HepG2 (cell line): Measurements from ENCODE around the gene NME1. TPM values are rescaled to one million over a fixed set of nuclear protein-coding genes. Genes with fewer than 3 reads are reported as not detected.

Experiments
- ATF5 ChIP-seq: sonication (generic); formaldehyde crosslinking; IDR thresholded peaks from 2 replicates; pipeline ENCODE4 v1.4.0; 2020; ENCODE audit warnings: mild to moderate bottlenecking, low read depth, missing genetic modification reagents
- CAMTA2 ChIP-seq: sonication (generic); formaldehyde crosslinking; IDR thresholded peaks from 2 replicates; pipeline ENCODE4 v1.4.0; 2020; ENCODE audit warnings: mild to moderate bottlenecking, missing genetic modification reagents, borderline replicate concordance
- ELF4 ChIP-seq: sonication (generic); formaldehyde crosslinking; IDR thresholded peaks from 2 replicates; pipeline ENCODE4 v1.5.0; 2020; ENCODE audit warnings: missing genetic modification reagents, mild to moderate bottlenecking, moderate library complexity, borderline replicate concordance
- HMG20B ChIP-seq: conservative IDR thresholded peaks from 2 replicates; pipeline ENCODE4 v1.6.1; 2016; ENCODE audit warnings: missing genetic modification reagents, missing compliant biosample characterization
- ISL2 ChIP-seq: sonication (generic); formaldehyde crosslinking; IDR thresholded peaks from 2 replicates; pipeline ENCODE4 v1.5.0; 2020; ENCODE audit warnings: missing genetic modification reagents
- KDM5A ChIP-seq: fragments of 200-600 bp; sonication (generic); IDR thresholded peaks from 2 replicates; pipeline ENCODE4 v1.7.0; 2018; ENCODE audit warnings: antibody characterized with exemption, mild to moderate bottlenecking, low read length, borderline replicate concordance
- MAFG ChIP-seq: sonication (generic); formaldehyde crosslinking; IDR thresholded peaks from 2 replicates; pipeline ENCODE4 v1.5.1; 2020; ENCODE audit warnings: mild to moderate bottlenecking, missing genetic modification reagents
- RELA ChIP-seq: sonication (generic); formaldehyde crosslinking; IDR thresholded peaks from 2 replicates; pipeline ENCODE4 v1.4.0; 2020; ENCODE audit warnings: missing genetic modification reagents
- SCMH1 ChIP-seq: sonication (generic); formaldehyde crosslinking; IDR thresholded peaks from 2 replicates; pipeline ENCODE4 v1.9.0; 2021; ENCODE audit warnings: missing genetic modification reagents, mild to moderate bottlenecking, borderline replicate concordance
- SP4 ChIP-seq: sonication (generic); formaldehyde crosslinking; IDR thresholded peaks from 2 replicates; pipeline ENCODE4 v1.8.1; 2023; ENCODE audit warnings: mild to moderate bottlenecking, missing genetic modification reagents
- UBTF ChIP-seq: sonication (generic); formaldehyde crosslinking; IDR thresholded peaks from 2 replicates; pipeline ENCODE4 v1.4.0; 2020; ENCODE audit warnings: mild to moderate bottlenecking, missing genetic modification reagents
- ZHX2 ChIP-seq, 2 experiments: sonication (generic) in 1 of 2; formaldehyde crosslinking in 1 of 2; IDR thresholded peaks; 2 replicates each; pipeline versions ENCODE4 v1.6.1 to v1.9.0; 2014 to 2022; ENCODE audit warnings: antibody characterized with exemption in 1 of 2, borderline replicate concordance in 1 of 2, inconsistent platforms in 1 of 2, low read depth in 1 of 2, missing genetic modification reagents in 1 of 2
- ZNF180 ChIP-seq: sonication (generic); formaldehyde crosslinking; IDR thresholded peaks from 2 replicates; pipeline ENCODE4 v1.4.0; 2020; ENCODE audit warnings: low read depth, missing genetic modification reagents, borderline replicate concordance
- ZNF430 ChIP-seq: sonication (generic); formaldehyde crosslinking; IDR thresholded peaks from 2 replicates; pipeline ENCODE4 v1.9.0; 2021; ENCODE audit warnings: mild to moderate bottlenecking, missing genetic modification reagents
- ZNF572 ChIP-seq: sonication (generic); formaldehyde crosslinking; IDR thresholded peaks from 2 replicates; pipeline ENCODE4 v1.5.1; 2020; ENCODE audit warnings: mild to moderate bottlenecking, missing genetic modification reagents
- ZNF749 ChIP-seq: sonication (generic); formaldehyde crosslinking; IDR thresholded peaks from 2 replicates; pipeline ENCODE4 v1.8.0; 2022; ENCODE audit warnings: mild to moderate bottlenecking, missing genetic modification reagents, moderate library complexity, borderline replicate concordance
- ZSCAN31 ChIP-seq: sonication (generic); formaldehyde crosslinking; IDR thresholded peaks from 2 replicates; pipeline ENCODE4 v1.5.0; 2020; ENCODE audit warnings: low read depth, mild to moderate bottlenecking, missing genetic modification reagents
- polyA plus RNA-seq, 8 experiments: library from polyadenylated mRNA; depleted of rRNA in 3 of 8; stranded (reverse) in 7 of 8; unstranded in 1 of 8; fragments of >200 nt; fragmentation: Illumina TruSeq in 4 of 8; extraction: Trizol in 4 of 8; gene quantifications; 2 replicates each; pipeline versions ENCODE4 v1.2.1 to v1.2.3, GENCODE V29; 2011 to 2016; ENCODE audit warnings: low read depth in 4 of 8, missing spikeins in 1 of 8, mixed read lengths in 1 of 8; ENCODE audit not compliant: insufficient read depth in 1 of 8
- total RNA-seq, 5 experiments: library from RNA; depleted of rRNA; stranded (reverse); fragments of >200 nt; fragmentation: Illumina TruSeq; extraction: Trizol; gene quantifications; 2 replicates each; pipeline ENCODE4 v1.2.3, GENCODE V29; 2016; ENCODE audit warnings: low read depth in 1 of 5

The NME1 gene
- total and polyA plus RNA-seq, 2 of the 13 experiments (the other 11 are each of a cell fraction or from before 2014, with no cell fraction given): 295 to 516 TPM

- TF ChIP-seq ZHX2 (IDR thresholded peaks at IDR 0.05; ENCODE audit: low read depth) (no peak), ZHX2 (CRISPR knock-in tag; IDR thresholded peaks at IDR 0.05; ENCODE audit: borderline replicate concordance) (no peak), HMG20B (no peak), SP4 (CRISPR knock-in tag) (no peak), ZNF180 (CRISPR knock-in tag) (no peak), RELA (CRISPR knock-in tag) (no peak), CAMTA2 (CRISPR knock-in tag) (peak; percentile 88), ATF5 (no peak), MAFG (CRISPR knock-in tag) (no peak), ZNF749 (0 out of 2 replicates have a peak, but pooled peaks have one; percentile 0), ISL2 (no peak), ZNF572 (CRISPR knock-in tag) (no peak), KDM5A (peak; percentile 87), UBTF (CRISPR knock-in tag) (no peak; the same call in 1 of the 2 replicates), ZNF430 (CRISPR knock-in tag) (0 out of 2 replicates have a peak, but pooled peaks have one; percentile 59), ELF4 (peak; percentile 69; the same call in 1 of the 2 replicates), SCMH1 (no peak), ZSCAN31 (CRISPR knock-in tag) (peak; percentile 61)
Measured at GRCh38 chr17:51119415-51120356, 33.7 kb upstream of the NME1 start (continued).
